HG03066 (cell line): ENCODE measurements around the gene ITGA7.
A peak's percentile ranks its signal among the peaks of the same experiment; 100 is the strongest.

ENCODE experiments used
- ATAC-seq: cut with Tn5 transposase; IDR thresholded peaks from one replicate; pipeline ENCODE4 v1.9.1; 2021; ENCODE audit warnings: low read depth; ENCODE audit not compliant: unreplicated experiment

Gene ITGA7

DNA sequence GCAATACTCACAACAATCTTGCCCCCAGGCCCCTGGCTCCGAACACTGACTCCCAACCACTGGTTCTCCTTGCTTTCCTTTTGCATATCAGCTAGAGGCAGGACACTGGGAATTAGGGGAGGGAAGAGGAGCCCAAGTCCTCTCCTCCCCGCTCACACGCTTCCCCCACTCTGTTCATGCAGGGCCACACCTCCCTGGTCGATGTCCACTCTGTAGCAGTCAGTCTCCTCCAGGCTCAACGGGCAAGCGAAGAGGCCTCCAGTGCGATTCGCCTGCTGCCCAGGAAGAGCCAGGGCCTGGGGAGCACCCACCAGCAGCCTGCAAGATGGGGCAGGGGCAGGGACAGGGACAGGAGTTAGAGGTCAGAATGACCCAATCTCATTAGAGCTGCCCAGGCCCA is 4.8 kb downstream of the ITGA7 start:
- ATAC-seq, result no peak

DNA sequence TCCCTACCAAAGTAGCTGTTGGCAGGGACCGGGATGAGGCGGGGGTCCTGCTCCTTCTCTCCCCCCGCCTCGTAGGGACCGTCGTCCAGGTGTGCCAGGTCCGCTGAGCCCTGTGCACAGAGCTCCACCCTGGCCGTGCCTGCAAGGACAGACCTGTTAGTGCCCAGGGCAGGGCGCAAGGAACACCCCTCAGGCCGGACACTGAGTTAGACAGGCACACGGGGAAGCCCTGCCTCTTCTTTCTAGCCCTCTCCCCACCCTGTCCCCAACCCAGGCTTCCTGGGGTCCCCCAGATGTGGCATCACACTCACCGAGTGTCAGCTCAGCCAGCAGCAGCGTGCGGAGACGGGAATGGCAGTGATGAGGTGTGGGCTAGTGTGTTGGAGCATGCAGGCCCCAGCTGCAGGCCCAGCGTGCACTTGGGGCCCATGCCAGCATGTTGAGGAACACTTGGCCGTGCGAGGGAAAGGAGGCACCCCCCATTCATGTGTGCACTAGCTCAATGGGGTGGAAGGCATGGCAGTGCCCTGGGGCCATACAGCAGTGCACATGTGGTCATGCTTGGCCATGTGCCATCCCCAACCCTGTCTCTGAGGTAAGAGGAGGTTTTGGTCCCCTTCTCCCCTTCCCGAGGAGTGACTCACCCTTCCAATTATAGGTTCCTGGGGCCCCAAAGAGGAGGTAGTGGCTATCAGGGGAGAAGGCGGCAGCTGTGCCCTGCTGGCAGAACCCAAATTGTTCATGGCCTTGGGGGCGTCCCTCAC is 7.3 kb downstream of the ITGA7 start:
- no peak for ATAC-seq

DNA sequence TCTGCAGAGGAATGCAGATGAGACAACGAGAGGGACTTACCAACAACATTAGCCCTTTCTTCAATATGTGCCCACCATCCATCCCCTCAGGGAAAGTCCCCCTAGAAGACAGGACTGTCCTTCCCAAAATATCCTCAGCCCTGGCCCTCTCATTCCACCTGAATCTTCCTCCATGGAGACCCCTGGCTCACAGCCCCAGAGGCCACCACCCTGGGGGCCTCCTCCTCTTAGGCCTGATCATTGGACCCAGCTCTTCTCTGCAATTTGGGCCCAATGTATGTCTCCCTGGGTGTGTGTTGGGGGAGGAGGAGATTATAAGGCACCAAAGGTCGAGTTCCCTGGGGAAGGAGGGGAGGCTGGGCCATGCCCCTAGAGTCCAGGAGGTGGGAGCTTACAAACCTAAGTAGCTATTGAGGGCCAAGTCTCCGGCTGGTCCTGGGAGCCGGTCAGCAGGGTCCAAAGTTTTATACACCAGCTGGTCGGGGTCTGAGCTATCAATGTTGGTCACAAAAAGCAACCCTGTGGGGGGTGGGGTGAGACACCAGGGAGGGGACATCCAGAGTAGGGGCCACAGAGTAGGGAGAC is 8.1 kb downstream of the ITGA7 start:
- ATAC-seq, result no peak

DNA sequence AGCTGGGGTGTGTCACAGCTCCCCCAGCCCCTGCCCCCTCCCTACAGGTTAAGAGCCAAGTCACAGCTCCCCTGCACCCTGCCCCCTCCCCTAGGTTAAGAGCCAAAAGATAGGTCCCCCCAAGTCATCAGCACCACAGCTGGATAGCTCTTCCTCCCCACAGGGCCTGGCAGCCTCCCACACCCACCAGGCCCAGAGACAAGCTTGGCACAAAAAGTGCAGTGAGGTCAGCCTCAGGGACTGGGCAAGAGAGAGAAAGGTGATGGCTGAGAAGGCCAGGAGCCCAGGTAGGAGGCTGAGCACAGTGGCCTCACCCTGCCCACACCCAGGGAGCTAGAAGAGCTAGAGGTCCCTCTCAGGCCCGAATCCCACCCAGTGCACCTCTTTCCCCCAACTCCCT is 8.7 kb downstream of the ITGA7 start:
- no peak for ATAC-seq

DNA sequence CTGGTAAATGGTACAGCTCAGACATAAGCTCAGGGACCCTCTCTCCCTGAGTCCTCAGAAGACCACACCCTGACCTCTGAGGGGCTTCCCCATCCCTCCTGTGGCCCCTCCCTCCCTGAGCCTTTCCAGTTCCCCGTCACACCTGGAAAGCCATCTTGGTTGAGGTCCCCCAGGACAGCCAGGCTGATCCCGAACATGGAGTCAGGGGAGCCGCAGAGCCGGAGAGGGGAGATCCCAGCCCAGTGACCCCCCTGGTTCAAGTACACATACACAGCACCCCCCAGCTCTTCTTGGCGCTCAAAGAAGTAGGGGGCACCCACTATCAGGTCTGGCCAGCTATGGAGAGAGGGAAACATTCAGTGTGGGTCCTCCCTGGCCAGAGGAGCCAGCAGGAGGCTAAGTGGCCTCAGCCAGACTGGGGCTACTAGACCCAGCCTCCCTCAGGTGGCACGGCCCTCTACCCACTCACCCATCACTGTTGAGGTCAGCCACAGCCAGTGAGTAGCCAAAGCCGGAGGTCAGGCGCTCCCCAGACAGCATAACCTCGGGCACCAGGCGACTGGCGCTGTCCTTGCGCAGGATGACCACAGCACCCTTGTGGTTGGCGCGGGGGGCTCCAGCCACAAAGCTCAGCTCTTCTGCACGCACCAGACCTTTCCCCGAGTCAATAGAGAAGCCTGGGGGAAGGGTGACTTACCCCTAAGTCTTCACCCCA is 9.3 kb downstream of the ITGA7 start:
- no peak for ATAC-seq

DNA sequence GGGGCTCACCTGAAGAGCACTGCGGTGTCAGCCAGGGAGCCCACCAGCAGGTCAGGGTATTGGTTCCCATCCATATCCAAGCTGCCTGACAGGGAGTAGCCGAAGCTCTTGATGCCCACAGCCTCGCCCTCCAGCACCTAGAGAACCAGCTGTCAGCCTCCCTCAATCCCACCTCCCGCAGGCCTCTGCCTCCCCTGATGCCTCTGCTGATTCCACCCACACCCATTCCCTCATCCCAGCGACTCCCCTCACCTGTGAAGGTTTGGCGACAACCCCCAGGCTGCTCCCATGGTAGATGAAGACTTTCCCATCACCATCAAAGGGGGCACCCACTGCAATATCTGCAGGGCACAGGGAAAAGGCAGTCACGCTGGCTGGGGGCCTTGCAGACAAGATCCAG is 10.0 kb downstream of the ITGA7 start:
- no peak for ATAC-seq

DNA sequence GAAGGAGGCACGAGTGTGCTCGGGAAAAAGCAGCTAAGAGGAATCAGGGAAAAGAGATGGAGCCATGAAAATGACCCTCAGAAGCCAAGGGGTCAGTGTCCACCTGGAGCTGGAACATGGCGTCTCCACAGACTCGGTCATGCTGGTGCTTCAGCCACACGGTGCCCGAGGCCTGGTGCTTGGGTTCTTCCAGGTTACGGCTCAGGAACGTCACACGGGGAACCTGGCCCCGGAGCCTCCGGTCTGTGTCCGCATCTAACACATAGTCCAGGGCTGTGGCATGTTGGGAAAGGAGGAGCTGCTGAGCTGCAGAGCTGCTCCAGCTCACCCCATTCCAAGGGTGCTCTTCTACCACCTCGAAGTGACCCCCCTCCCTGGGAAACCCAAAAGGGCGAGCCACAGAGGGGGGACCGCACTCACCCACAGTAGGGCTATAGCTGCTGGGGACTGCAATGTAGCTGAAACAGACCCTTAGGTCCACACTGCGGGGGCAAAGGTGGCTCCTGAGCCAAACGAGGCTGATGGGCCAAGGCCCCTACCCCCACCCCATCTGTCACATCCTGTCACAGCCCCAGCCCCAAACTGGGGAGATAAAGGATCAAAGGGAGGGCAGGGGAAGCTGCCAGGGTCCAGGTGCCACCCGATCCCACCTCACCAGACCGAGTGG is 10.8 kb downstream of the ITGA7 start:
- no peak for ATAC-seq

DNA sequence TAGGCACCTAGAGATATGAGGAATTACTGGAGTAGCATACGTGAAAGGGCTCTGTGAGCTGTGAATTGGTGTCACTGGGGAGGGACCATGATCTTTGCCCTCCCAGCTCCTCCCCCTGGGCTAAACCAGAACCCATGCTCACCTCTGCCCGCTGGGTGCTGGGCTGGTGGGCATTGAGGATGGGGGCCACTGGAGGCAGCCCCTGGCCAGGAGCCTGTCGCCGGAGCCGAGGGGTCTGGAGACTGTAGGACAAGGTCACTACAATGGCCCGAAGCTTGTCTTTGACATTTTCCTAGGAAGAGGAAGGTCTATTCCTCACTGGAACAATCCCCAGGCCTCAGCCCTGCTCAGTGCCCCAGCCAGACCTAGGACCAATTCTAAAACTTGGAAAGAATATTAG is 11.6 kb downstream of the ITGA7 start:
- no peak for ATAC-seq

DNA sequence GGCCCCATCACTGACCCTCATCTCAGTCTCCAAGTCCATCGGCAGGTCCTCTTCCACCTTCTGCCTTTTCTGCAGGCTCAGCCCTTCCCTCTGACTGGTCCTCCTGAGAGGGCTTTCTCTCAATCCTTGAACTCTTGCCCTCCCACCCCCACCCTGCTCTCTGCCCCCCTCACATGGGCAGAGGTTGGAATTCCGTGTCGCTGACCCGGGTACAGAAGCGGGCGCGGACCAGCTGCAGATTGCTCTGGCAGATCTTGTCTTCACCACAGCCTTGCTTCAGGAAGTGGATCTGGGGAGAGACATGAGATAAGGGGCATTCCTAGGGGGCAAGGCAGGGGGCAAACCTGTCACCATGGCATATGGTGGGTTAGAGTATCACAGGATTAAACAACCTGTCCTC is 12.4 kb downstream of the ITGA7 start:
- no peak for ATAC-seq

DNA sequence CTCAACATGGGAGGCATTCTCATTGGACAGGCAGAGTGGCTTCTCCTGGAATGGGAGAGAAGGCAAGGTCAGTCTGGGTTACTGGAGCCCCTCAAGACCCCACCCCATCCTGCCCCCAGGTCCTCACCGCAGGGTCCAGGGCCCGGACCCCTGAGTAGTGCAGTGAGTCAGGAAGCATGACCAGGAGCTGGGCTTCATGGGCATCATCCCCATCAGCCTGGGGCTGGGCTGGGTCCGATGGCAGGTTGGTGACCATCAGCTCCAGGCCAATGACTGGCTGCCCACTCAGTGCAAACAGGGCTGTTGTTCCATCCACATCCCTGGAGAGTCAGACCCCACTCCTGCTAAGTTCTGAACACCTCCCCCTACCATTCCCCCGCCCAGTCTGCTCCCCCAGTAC is 13.1 kb downstream of the ITGA7 start:
- ATAC-seq, result no peak

DNA sequence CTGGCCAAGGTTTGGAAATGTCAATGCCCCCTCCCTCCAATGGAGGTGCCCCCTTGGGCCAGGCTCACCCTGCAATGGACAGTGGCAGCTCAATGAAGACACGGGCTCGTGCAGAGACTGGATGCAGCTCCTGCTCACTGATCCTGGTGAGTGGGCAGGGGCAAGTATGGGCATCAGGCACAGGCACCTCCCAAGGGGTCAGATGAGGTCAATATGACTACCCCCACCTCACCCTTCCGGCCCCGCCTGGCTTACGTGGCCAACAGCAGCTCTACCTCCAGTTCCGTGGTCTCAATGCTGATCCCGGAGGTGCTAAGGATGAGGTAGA is 13.6 kb downstream of the ITGA7 start:
- no peak for ATAC-seq

DNA sequence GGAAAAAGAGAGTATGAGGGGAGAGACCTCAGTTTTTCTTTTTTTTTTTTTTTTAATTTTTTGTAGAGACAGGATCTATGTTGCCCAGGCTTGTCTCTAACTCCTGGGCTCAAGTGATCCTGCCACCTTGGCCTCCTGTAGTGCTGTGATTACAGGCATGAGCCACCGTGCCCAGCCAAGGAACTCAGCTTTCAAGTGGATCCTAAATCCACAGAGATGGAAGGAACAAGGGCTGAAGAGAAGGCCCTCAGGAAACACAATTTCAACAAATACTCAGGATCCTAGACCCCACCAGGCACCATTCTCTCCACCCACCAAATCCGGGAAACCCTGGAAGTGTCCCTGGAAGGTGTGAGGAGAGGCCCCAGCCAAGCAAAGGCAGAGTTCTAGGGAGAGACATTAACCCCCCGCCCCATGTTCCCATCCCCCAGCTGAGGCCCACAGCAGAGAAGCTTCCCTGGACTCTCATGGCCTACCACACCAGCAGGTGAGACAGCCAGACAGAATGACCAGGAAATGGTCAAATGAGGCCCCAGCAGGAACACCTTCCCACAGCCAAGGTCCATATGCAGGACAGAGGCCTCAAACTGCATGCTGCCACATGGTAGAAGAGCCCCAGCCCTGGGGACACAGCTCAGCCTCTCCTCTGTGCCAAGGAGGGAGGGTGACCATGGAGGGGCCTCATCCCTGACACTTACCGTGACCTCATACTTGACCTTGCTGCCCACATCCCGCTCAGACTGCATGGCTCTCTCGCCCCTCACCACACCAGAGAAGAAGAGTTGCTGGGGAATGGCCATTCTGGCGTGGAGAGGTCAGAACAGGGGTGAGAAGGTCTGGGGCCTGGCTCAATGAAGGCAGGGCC is 14.1 kb downstream of the ITGA7 start:
- no peak for ATAC-seq

DNA sequence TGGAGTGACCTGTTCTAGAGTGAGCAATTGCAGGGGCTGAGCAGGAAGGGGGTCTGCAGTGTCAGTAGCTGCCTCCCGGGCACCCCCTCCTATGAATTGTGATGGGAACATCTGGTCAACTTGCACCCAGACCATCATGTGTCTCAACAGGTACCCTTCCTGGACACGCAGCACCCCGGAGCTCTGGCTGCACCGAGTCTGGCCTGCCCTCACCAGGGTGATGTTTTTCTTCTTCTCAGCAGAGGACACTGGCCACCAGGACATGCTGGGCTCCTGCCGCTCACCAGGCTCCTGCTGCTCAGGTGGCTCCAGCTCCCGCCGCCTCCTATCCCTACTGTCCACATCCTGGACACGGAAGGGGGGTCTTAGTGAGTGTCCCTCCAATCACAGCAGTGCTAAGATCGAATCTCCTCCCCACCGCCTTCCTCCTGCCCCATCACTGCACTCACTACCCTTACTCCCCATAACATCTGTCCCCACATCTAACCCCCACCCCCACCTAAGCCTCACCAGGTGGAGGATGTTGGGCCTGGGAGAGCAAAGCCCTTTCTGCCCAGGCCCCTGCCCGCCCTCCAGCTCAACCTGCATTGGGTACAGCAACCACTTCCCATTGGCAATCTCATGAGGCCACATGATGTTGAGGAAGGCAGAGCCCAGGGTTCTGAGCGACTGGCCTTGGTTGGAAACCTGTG is 14.9 kb downstream of the ITGA7 start:
- ATAC-seq, result no peak

DNA sequence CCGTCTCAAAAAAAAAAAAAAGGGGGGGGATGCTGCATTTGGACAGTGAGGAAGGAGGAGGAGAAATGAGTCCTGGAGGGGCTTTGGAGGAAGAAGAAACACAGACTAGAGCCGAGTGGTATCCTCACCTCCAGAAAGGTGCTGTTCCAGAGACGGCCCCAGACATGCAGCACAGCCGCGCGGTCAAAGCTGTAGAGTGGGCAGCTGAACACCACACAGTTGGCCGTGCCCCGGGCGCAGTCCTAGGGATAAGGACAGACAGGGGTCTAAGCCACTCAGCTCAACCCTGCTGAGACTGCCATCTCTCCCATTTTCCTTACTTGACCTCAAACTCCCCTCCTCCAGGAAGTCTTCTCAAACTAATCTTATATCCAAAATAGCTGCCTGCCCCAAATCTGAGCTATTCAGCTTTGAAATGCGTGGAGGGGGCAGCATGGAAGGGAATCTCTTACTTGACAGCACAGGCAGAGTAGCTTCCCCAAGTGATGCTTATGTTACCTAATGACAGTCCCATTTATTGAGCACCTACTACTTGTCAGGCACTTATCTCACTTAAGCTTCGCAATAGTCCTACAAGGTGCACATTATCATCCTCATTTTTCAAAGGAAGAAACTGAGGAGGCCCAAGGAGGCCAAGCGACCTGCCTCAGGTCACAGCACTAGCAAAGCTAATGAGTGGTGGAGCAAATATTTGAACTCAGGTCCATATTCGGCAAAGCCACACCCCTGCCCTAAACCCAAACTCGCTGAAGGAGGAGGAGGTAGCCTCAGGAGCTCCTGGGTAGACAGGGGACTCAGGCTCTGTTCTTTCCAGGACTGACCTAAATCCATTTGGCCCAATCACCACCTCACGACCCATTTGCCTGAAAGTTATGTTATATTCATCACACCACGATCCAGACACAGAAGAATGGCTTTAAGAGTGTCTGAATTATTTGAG is 18.7 kb downstream of the ITGA7 start:
- ATAC-seq, result no peak

DNA sequence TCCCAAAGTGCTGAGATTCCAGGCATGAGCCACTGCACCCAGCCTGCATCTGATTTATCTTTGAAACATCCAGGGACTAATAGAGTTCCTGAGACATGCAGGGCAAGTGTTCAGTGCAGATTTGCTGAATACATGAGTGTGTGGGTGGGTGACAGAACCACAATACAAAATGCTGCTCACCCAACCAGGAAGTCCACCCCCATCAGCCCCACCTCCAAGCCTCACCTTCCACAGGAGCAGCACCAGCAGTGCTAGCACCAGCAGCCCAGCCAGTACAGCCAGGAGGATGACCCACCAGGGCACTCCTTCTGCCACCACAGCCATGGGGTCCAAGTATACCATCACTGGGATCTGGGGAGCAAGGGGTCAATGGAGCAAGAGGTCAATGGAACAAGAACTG is 20.0 kb downstream of the ITGA7 start:
- ATAC-seq, result peak; percentile 68

DNA sequence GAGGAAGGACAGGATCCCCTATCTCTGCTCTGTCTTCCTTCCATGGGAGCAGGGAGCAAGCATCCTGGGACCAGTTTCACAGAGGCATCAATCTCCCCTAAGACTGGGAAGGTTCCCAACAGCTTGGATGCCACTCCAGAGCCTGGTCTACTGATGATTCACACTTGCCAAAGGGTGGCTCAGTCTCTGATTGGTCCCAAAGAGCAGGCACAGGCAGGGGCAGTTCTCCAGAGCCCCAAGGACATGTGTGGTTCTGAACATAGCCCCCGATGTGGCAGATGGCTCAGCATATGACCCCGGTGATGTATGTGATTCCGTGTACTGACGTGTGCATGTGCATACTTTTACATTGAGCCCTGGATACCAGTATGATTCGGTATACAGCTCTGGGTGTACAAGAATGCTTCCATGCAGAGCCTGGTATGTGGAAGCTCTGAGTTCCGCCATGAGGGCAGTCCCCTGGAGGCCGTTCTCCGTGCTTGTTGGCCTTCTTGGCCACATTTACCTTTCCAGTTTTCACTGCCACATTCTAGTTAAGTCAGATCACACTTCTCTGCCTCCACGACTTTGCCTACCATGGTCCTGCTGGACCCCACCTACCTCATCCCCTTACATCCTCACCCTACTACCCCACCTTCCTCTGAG is 21.2 kb downstream of the ITGA7 start:
- no peak for ATAC-seq

DNA sequence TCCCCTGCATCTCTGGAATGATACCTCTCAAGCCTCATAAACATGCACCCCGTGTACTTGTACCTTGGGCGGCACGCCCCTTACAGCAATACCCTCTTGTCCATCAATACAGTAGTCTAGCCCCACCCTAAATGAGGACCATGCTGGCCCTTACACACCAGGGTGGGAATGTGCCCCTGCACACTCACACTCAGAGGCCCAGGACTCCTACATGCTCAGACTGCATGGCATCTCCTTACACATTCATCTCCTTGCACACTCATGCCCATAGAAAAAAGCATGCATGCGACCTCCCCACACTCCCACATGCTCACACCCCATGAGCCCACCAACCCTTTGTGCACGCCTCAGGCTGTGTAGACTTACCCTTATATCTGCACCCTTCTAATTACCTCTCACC is 22.0 kb downstream of the ITGA7 start:
- no peak for ATAC-seq

DNA sequence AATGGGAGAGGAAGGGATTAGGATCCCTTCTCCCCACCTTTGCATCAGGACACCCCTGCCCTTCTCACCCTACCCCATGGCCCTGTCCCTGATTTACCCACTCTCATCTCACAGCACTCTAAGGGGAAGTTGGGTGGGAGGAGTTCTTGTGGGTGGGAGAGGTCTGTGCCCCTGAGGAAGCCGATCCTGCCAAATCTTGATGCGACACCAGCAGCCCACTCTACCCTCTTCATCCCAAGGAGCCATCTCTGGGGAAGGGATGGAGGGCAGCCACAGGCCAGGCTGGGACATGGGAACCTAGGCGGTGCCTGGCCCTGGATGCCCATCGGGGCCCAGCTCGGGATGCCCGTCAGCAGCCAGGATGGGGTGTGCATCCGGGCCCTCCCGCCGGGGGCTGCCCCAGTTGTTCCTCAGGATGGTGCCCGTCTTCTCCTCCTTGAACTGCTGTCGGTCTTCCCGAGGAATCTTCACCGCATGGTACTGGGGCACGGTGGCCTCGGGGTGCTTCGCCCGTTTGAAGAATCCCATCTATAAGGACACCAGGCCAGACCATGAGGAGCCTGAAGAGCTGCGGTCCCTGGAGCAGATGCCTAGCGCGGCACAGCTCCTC is 22.8 kb downstream of the ITGA7 start:
- ATAC-seq, result no peak
